GM19025 (cell line): ENCODE results near the gene RNASE13.
"Not testable (repeated sequence)": the region's sequence is repeated elsewhere in the genome, so short reads cannot be mapped to it uniquely, and the experiment has no call there.

Experiments
- ATAC-seq: cut with Tn5 transposase; IDR thresholded peaks from one replicate; pipeline ENCODE4 v1.9.1; 2021; ENCODE audit warnings: mild to moderate bottlenecking, low read depth, moderate library complexity; ENCODE audit not compliant: unreplicated experiment

RNASE13 gene

GRCh38 chr14:21043387-21043973, 8.9 kb upstream of the RNASE13 start:
- no peak for ATAC-seq

- ATAC-seq, result no peak
Measured at GRCh38 chr14:21042918-21043317, 8.3 kb upstream of the RNASE13 start.

- no peak for ATAC-seq
Measured at GRCh38 chr14:21041676-21042433, 7.2 kb upstream of the RNASE13 start, which contains the start of gene RNASE7. Gene RNASE7 (plus strand): TSS chr14:21042362. CDS start chr14:21042993, 631 bp downstream.

GRCh38 chr14:21040941-21041340, 6.3 kb upstream of the RNASE13 start:
- ATAC-seq, result not testable (repeated sequence)

- no peak for ATAC-seq
Measured at GRCh38 chr14:21040370-21040925, 5.8 kb upstream of the RNASE13 start.

- no peak for ATAC-seq
Measured at GRCh38 chr14:21039585-21040369, 5.2 kb upstream of the RNASE13 start.

- ATAC-seq, result no peak
Measured at GRCh38 chr14:21038441-21039422, 4.1 kb upstream of the RNASE13 start.

GRCh38 chr14:21037156-21037555, 2.5 kb upstream of the RNASE13 start:
- ATAC-seq, result no peak

GRCh38 chr14:21036751-21037150, 2.1 kb upstream of the RNASE13 start:
- ATAC-seq, result no peak

- ATAC-seq, result no peak
Measured at GRCh38 chr14:21033133-21033698, 1.4 kb downstream of the RNASE13 start.

- no peak for ATAC-seq
Measured at GRCh38 chr14:21032326-21033132, 2.1 kb downstream of the RNASE13 start.

GRCh38 chr14:21030531-21030930, 4.1 kb downstream of the RNASE13 start:
- no peak for ATAC-seq

- no peak for ATAC-seq
Measured at GRCh38 chr14:21029917-21030316, 4.7 kb downstream of the RNASE13 start, which contains the start of gene TPPP2. Gene TPPP2 (plus strand): TSS chr14:21030217. CDS start chr14:21030582, 365 bp downstream.

GRCh38 chr14:21026988-21027315, 7.7 kb downstream of the RNASE13 start:
- ATAC-seq, result no peak

- no peak for ATAC-seq
Measured at GRCh38 chr14:21026274-21026987, 8.2 kb downstream of the RNASE13 start.

GRCh38 chr14:21025371-21026273, 9.0 kb downstream of the RNASE13 start:
- ATAC-seq, result no peak
